Testis (tissue), 2 donors: Measurements from ENCODE around the gene NUMA1.

Source experiments
- CTCF ChIP-seq, 3 experiments: fragments of 450-650 bp in 2 of 3; fragments of 200-600 bp in 1 of 3; sonication (generic) in 1 of 3; IDR thresholded peaks; one replicate each; pipeline ENCODE4 v1.5.1; 2016 to 2019; ENCODE audit warnings: antibody characterized with exemption in 3 of 3, mild to moderate bottlenecking in 2 of 3, moderate library complexity in 1 of 3
- POLR2A ChIP-seq: fragments of 450-650 bp; IDR thresholded peaks from one replicate; pipeline ENCODE4 v1.6.1; 2017; ENCODE audit warnings: antibody characterized with exemption, mild to moderate bottlenecking, moderate library complexity

- no peak for TF ChIP-seq CTCF (IDR thresholded peaks at IDR 0.05)
- no peak for TF ChIP-seq POLR2A
Observed at GRCh38 chr11:72012897-72013721, 67.2 kb downstream of the NUMA1 start.
